GM21381 (cell line): Measurements from ENCODE around the gene OASL.

Source experiments
- ATAC-seq: cut with Tn5 transposase; IDR thresholded peaks from one replicate; pipeline ENCODE4 v1.9.1; 2021; ENCODE audit warnings: mild to moderate bottlenecking, moderate library complexity; ENCODE audit not compliant: unreplicated experiment

OASL gene

DNA sequence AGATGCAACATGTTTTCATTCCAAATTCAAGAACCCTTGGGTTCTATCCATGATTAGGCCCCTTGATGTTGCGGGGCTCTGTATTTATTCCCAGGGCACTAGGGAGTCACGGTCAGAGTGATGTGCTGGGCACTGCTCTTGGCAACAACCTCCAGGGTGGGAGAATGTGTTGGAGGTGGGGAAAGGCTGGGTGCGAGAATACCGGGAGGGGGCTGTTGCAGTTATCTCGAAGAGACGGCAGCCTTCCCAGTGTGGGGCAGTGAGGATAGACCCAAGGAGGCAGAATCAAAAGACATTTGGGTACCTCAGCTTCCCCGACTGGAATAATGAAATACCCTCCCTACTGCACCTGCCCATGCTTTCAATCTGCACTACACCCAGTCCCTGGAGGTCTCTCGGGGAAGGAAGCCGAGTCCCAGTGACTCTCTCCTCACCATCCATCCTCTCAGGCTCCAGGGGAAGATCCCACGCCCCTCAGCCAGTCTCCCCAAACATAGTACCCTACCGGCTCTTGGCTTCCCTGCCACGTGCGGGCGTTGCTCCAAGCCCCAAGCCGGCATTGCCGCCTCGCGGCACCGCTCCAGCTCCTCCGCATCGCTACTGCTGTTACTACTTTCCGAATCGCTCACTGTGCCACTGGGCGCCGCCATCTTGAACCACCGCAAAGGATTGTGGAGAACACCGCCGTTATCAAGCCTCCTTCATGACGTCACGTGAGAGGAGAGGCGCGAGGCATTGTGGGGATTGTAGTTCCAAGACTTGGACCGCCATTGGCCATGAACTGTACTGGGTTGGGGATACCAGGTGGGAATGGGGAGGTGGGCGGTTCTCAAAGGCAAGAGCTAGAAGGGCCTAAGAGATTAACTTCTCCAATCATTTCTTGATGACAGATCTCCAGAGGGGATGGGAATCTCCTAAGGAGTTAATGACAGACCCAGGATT lies 22.9 kb downstream of the OASL start, which contains the start of gene C12orf43:
Gene C12orf43, minus strand, starts transcription at position 663 of the 942 bp plus-strand sequence. Its CDS starts 13 bp downstream, at position 650.
- peak; percentile 98 for ATAC-seq

- ATAC-seq = no peak
These were observed 25.3 kb downstream of the OASL start for GRCh38 chr12:121013715-121014114.

DNA sequence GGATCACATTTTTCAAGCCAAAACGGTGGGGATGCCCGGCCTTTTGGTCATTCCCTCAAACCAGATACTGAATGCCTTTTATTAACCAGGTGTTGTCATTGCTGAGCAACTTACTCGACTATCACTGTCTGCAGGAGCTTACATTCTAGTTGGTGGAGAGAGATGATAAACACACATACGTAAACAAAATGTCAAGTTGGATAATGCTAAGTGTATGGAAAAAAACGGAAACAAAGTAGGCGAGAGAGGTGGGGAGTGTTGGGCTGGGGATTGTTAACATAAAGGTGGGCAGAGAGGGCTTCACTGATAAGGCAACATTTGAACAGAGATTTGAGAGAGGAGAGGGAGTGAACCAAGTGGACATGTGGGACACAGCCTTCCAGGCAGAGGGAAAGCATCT lies 27.2 kb downstream of the OASL start:
- ATAC-seq = no peak

DNA sequence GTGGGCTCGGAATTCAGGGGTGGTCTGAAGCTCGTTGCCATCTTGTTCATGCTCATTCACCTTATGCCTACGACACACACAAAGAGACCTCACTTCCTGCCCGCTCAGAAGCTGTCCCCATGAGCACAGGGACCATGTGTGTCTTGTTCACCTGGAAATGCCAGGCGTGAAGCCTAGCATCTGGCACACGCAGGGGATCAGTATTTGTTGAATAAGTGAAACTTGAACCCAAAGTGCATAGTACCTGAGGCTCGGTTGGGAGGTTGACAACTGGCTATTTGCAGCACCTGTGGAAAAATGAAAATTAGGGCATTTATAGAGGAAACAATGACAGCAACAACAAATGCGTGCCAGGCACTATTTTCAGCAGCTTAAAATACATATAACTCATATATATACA lies 28.2 kb downstream of the OASL start:
- ATAC-seq = no peak

DNA sequence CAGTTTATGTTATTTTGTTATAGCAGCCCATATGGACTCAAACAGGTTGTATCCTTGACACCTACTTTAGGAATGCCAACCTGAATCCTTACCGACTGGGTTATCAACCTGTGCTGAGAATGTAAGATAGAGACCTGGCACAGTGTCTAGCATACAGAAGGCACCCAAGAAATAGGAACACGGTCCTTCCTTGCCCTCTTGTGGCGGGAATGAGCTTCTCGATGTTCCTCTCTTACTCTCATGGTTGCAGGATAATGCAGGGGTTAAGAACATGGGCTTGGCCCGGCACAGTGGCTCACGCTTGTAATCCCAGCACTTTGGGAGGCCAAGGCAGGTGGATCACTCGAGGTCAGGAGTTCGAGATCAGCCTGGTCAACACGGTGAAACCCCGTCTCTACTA lies 29.3 kb downstream of the OASL start:
- no peak for ATAC-seq

GRCh38 chr12:121008347-121009098 lies 30.5 kb downstream of the OASL start:
- ATAC-seq = no peak

- no peak for ATAC-seq
These were observed 33.7 kb downstream of the OASL start for GRCh38 chr12:121005346-121005815.

- ATAC-seq = no peak
These were observed 34.7 kb downstream of the OASL start for GRCh38 chr12:121004253-121004815.

DNA sequence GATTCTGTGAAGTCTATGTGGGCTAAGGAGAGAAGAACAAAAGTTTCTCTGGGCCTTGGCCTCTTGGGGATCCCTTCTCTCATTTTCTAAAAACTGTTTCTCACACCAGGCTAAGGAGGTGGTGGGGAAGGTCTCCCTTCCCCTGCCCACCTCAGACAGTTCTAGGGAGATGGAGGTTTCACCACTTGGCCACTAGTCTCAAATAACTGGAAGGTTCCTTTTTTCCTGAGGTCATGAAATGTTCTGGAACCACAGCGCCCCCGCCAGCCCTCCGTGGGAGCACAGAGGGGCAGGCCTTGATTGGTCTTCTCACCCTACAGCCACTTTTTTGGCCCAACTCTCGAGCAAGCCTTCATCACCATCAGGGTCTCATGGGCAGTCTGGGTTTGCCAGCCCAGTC lies 35.4 kb downstream of the OASL start:
- no peak for ATAC-seq

DNA sequence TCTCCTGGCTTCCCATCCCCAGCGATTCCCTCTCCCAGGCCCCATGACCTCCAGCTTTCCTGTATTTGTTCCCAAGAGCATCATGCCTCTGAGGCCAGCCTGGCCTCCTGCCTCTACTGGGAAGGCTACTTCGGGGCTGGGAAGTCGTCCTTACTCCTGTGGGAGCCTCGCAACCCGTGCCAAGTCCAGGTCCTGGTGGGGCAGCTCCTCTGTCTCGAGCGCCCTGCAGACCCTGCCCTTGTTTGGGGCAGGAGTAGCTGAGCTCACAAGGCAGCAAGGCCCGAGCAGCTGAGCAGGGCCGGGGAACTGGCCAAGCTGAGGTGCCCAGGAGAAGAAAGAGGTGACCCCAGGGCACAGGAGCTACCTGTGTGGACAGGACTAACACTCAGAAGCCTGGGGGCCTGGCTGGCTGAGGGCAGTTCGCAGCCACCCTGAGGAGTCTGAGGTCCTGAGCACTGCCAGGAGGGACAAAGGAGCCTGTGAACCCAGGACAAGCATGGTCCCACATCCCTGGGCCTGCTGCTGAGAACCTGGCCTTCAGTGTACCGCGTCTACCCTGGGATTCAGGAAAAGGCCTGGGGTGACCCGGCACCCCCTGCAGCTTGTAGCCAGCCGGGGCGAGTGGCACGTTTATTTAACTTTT lies 37.1 kb downstream of the OASL start:
- no peak for ATAC-seq

GRCh38 chr12:121001060-121001459 lies 38.0 kb downstream of the OASL start:
- ATAC-seq = no peak

DNA sequence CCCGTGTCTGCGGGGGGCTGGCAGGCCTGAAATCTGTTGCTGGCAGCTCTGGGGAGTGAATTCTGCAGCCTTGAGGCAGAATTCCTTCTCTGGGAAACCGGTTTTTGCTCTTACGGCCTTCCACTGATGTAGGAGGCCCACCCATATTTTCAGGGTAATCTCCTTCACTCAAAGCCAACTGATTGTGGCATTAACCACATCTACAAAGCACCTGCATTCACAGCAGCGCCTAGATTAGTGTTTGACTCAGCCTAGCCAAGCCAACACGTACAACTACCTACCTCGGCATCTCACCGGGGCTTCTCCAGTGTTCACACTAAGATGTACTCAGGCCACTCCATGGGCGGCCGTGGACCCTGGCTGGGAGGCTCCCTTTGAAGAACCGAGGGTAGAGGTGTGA lies 38.5 kb downstream of the OASL start:
- no peak for ATAC-seq

- no peak for ATAC-seq
These were observed 39.6 kb downstream of the OASL start for GRCh38 chr12:120999191-121000120.

GRCh38 chr12:120998435-120998834 lies 40.6 kb downstream of the OASL start:
- no peak for ATAC-seq

GRCh38 chr12:120997448-120997847 lies 41.6 kb downstream of the OASL start:
- no peak for ATAC-seq

DNA sequence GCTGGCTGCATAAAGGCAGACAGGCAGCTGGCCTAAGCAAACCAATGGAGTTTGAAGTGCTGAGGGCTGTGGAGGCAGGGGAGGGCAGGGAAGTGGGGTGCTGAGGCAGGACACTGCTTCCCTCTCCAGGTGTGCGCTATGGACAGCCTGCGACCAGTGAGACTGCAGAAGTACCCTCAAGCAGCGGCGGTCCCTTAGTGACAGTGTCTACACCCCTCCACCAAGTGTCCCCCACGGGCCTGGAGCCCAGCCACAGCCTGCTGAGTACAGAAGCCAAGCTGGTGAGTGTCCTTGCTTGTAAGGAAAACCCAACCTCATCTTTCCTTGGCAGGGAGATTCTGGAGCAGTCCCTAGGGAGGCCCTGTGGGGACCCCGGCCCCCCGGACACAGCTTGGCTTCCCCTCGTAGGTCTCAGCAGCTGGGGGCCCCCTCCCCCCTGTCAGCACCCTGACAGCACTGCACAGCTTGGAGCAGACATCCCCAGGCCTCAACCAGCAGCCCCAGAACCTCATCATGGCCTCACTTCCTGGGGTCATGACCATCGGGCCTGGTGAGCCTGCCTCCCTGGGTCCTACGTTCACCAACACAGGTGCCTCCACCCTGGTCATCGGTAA lies 42.8 kb downstream of the OASL start:
- no peak for ATAC-seq

DNA sequence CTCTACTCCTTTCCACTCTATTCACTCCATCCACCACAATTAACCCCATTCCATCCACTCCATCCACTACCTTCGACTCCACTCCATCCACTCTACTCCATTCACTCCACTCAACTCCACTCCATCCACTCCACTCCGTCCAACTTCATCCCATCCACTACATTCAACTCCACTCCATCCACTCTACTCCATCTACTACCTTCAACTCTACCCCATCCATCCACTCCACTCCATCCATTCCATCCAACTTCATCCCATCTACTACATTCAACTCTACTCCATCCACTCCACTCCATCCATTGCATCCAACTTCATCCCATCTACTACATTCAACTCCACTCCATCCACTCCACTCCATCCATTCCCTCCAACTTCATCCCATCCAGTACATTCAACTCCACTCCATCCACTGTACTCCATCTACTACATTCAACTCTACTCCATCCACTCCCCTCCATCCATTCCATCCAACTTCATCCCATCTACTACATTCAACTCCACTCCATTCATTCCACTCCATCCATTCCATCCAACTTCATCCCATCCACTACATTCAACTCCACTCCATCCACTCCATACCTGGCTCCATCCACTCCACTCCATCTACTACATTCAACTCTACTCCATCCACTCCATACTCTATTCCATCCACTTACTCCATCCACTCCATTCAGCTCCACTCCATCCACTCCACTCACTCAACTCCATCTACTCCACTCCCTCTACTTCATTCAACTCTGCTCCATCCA lies 44.3 kb downstream of the OASL start:
- no peak for ATAC-seq

GRCh38 chr12:120994059-120994458 lies 45.0 kb downstream of the OASL start:
- ATAC-seq = no peak

- no peak for ATAC-seq
These were observed 45.5 kb downstream of the OASL start for GRCh38 chr12:120993496-120993895.
